Hippocampal formation (tissue), 2 donors: Measurements from ENCODE around the gene SFTPA1.
"Not testable (repeated sequence)": the region's sequence is repeated elsewhere in the genome, so short reads cannot be mapped to it uniquely, and the experiment has no call there.

Source experiments
- DNase-seq, 2 donors: peaks; one replicate each; lab custom pipeline; 2025; lab: John Stamatoyannopoulos, UW

SFTPA1 gene

DNA sequence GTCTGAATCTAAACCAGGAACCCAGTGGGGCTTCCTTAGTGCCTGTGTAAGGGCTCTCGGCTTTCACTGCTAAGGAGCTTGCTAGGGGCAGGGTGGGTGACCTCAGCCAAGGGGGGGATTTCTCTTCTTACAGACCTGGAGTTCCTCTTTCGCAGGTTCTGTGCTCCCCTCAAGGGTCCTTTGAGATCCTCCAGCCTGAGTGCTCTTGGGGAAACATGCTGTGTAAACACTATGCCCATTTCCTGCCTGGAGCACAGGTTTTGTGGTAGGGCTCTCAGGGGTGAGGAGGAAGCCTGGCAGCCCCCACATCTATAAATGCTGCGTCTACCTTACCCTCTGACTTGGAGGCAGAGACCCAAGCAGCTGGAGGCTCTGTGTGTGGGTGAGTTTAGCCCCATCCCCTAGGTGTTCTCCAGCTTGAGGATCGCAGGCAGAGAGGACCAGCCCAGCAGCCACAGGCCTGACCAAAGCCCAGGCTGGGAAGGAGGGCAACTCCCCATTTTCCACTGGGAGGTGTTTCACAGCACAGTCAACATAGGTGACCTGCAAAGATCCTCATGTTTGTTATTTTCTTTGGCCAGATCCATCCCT, at the start of gene SFTPA1:
Gene SFTPA1 (plus strand): TSS at position 339 of the 591 bp plus-strand sequence. CDS start 887 bp downstream, outside the sequence.
- no peak for DNase-seq

- no peak for DNase-seq
Observed at GRCh38 chr10:79561257-79561656, 49.5 kb upstream of the SFTPA1 start.

DNA sequence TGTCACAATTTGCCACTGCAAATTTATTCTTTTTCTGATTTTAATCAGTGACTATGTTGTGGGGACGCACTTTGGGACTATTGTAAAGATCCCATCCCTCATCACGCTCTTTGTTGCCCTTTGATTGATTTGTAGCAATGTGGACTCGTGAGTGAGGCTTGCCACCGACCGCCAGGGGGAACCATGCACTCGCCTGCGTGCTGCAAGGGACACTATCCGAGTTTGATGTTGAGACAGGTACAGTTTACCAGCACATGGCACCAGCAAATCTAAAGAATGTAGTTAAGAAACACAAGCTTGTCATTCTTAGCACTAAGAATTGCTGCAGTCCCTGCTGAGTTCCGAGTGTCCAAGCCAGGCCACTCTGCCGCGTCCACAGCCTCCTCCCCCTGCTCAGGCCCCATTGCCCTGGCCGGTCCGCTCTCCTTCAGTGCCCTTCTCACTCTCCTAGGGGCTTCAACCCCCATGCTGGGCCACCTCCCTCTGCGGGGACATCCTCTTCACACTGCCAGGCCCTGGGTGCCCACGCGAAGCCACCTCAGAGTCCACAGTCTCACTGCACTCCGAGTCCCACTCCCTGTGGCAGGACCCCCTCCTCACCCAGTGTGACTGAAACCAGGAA, 48.5 kb upstream of the SFTPA1 start:
- DNase-seq = peak; percentile 28 to 34

GRCh38 chr10:79563426-79563825, 47.3 kb upstream of the SFTPA1 start:
- DNase-seq = no peak

DNA sequence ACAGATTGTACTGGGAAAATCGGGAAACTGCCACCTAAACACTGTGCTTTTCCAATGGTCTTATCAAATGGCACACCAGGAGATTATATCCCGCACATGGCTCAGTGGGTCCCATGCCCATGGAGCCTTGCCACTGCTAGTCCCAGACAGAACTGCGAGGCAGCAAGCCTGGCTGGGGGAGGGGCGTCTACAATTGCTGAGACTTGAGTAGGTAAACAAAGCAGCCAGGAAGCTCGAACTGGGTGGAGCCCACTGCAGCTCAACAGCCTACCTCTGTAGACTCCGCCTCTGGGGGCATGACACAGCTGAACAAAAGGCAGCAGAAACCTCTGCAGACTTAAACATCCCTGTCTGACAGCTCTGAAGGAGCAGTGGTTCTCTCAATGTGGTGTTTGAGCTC, 40.1 kb upstream of the SFTPA1 start:
- DNase-seq = not testable (repeated sequence)

DNA sequence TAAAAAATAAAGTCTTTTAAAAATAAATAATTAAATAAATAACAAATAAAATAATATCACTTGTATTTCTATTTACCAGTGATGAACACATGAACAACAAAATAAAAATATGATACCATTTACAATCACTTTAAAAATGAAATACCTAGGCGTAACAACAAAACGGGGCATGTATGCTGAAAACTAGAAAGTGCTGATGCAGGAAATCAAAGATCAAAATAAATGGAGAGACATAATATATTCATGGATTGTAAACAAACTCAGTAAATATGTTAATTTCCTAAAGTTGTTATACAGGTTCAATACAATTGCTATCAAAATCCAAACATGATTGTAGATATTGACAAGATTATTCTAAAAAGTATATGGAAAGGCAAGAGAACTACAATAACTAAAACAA, 31.4 kb upstream of the SFTPA1 start:
- DNase-seq = no peak

GRCh38 chr10:79581044-79581443, 29.7 kb upstream of the SFTPA1 start:
- DNase-seq = no peak

GRCh38 chr10:79582096-79582495, 28.6 kb upstream of the SFTPA1 start:
- DNase-seq = no peak

- DNase-seq = not testable (repeated sequence)
Observed at GRCh38 chr10:79582954-79583353, 27.8 kb upstream of the SFTPA1 start.

DNA sequence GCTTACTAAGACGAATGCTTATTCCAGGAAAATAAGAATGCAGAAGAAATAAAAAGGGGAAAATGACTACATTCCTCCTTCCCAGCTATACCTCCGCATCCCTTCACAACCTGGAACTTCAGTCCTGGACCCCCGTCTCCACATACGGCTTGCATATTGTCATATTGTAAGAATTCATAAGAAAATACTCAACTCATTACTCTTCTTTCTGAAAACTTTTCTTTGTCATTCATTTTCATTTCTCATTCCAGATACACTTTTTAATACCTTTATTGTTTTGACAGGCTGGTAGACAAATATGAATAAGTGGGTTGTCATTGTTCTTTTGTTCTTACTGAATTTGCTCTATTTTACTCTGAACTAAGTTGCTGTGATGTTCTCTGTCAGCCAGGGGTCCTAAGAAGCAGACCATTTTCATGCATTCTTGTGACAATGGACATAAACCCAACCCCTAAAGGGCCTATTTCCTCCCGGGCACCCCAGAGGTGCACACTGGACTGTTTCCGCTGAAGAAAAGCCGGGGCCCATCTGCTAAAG, 27.2 kb upstream of the SFTPA1 start:
- no peak for DNase-seq

DNA sequence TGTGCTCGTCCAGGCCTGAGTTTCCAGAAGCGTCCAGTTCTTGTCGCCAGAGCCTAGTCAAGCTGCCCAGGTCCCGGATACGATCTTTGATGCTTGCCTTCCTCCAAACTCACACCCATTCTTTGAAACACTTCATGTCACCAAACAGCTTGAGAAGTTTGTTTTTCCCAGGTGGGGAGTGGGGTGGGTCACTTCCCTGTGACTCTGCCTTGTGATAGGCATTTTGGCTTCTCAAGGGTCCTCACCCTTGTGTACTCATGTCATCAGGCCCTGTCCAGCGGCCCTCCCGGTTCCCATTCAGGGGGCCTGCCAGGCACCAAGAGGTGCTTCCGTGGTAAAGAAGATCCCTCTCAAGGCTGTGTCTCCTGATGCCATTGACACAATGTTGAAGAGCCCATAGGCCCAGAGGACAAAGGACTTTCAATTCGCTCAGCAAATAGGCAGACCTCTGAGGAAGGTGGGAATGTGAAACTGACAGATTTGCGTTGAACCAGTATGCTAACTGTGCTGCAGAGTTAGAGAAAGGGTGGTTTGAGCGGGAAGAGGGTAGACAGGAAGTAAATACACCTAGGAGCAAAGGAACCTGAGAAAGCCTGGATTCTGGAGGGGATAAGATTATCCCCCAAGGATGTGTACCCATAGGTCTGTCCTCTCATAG, 24.7 kb upstream of the SFTPA1 start:
- no peak for DNase-seq

GRCh38 chr10:79586933-79587332, 23.8 kb upstream of the SFTPA1 start:
- DNase-seq = no peak

DNA sequence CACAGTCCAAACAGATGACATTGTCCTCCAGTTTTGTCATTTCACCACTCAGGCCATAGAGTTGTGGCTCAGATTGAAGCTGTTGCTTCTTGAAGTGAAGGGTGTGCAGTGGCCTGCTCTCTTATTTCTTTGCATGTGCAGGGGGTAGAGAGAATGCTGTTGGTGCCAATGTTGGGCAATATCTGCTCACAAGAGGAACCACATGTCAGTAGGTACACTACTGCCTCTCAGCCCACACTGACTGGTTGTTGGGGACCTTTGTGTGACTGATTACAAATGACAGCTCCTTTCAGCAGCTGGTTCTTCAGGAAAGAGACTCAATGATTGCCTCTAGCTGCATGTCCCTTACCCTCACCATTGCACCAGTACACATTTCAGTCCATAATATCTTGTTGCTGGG, 21.9 kb upstream of the SFTPA1 start:
- DNase-seq = no peak

GRCh38 chr10:79593377-79593776, 17.4 kb upstream of the SFTPA1 start:
- DNase-seq = no peak

GRCh38 chr10:79594565-79594964, 16.2 kb upstream of the SFTPA1 start:
- not testable (repeated sequence) for DNase-seq

DNA sequence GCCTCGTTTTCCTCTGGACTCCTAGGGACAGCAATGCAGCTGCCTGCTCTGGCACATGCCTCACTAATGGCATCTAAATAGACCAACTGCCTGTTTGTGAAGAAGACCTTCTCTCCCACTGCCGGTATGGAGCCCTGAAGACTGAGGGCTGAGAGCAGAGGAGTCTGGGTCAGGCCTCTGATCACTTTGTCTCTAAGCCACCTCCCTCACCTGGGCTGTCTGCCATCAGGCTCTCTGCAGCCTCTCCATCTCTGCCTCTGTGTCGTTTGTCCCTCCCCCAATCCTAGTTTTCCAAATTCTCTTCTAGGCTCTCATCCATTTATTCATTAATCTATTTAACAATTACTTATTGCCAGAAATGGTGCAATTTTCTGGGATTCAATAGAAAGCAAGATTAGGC, 15.2 kb upstream of the SFTPA1 start:
- no peak for DNase-seq

DNA sequence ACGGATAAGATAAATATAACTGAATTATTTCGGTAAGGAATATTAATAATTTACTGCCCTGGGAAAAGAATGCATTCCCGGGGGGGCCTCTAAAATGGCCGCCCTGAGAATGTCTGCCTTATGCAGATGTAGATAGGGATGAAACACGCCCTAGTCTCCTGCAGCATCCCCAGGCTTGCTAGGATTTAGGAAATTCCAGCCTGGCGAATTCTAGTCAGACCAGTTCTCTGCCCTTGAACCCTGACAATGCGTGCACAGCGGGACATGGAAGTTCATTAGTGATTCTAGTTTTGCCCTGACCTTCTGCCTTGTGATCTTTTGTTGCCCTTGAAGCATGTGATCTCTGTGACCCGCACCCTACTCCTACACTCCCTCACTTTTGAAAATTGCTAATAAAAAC, 11.1 kb upstream of the SFTPA1 start:
- not testable (repeated sequence) for DNase-seq

DNA sequence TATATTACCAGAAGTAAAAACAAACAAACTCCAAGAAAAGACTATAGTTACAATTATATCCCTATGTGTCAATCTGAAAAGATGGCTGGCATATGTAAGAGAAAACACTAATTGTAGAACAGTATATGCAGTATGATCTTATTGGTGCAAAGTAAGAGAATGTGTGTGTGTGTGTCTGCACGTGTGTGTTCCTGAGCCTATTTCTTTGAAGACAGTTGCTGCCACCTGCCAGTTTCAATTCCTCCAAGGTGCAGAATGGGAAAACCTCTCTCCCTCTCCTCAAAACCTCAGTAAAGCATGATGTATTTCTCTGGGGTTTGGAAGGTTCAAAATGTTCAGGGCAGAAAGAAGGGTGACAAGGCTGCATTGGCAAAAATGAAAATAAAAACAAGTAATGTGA, 8.8 kb upstream of the SFTPA1 start:
- no peak for DNase-seq

- DNase-seq = no peak
Observed at GRCh38 chr10:79602953-79603352, 7.8 kb upstream of the SFTPA1 start.

GRCh38 chr10:79604294-79604693, 6.4 kb upstream of the SFTPA1 start:
- DNase-seq = no peak

GRCh38 chr10:79605308-79605707, 5.4 kb upstream of the SFTPA1 start:
- DNase-seq = no peak

GRCh38 chr10:79608505-79609375, 2.0 kb upstream of the SFTPA1 start:
- DNase-seq = no peak
